Osteoblast (primary cell): ENCODE data around the gene RTP5. TPM values are rescaled to one million over a fixed set of nuclear protein-coding genes. Genes with fewer than 3 reads are reported as not detected.
"Not testable (repeated sequence)": the region's sequence is repeated elsewhere in the genome, so short reads cannot be mapped to it uniquely, and the experiment has no call there.

ENCODE experiments used
- DNase-seq: peaks from one replicate; pipeline ENCODE4 v3.0.0; 2011; ENCODE audit warnings: low spot score, mixed read lengths; ENCODE audit not compliant: insufficient read length; ENCODE audit errors: missing footprints
- H2AFZ ChIP-seq: 2 replicates; pipeline ENCODE4 v1.6.0; 2011; ENCODE audit warnings: mild to moderate bottlenecking, low read length
- H3K27ac ChIP-seq: 2 replicates; pipeline ENCODE4 v1.5.1; 2011; ENCODE audit warnings: mild to moderate bottlenecking, low read depth, low read length, moderate library complexity
- H3K27me3 ChIP-seq: 2 replicates; pipeline ENCODE4 v1.6.0; 2012; ENCODE audit warnings: mild to moderate bottlenecking, control low read depth, inconsistent platforms, low read length, moderate library complexity; ENCODE audit not compliant: insufficient read depth
- H3K36me3 ChIP-seq: 2 replicates; pipeline ENCODE4 v1.5.1; 2011; ENCODE audit warnings: mild to moderate bottlenecking, low read length, control low read depth, moderate library complexity; ENCODE audit not compliant: insufficient read depth
- H3K4me1 ChIP-seq: 2 replicates; pipeline ENCODE4 v1.5.1; 2011; ENCODE audit warnings: mild to moderate bottlenecking, low read length, control low read depth, moderate library complexity; ENCODE audit not compliant: insufficient read depth
- H3K4me2 ChIP-seq: 2 replicates; pipeline ENCODE4 v1.6.0; 2011; ENCODE audit warnings: mild to moderate bottlenecking, low read length; ENCODE audit not compliant: insufficient read depth
- H3K4me3 ChIP-seq: fragments of 200-600 bp; sonication (generic); 3 replicates; pipeline ENCODE4 v1.5.1; 2012; ENCODE audit warnings: mild to moderate bottlenecking, low read length, inconsistent platforms; ENCODE audit not compliant: insufficient read depth
- H3K79me2 ChIP-seq: 2 replicates; pipeline ENCODE4 v1.6.0; 2012; ENCODE audit warnings: mild to moderate bottlenecking, low read length, control low read depth, inconsistent platforms; ENCODE audit not compliant: insufficient read depth
- H3K9me3 ChIP-seq: 2 replicates; pipeline ENCODE4 v1.5.1; 2011; ENCODE audit warnings: low read depth, low read length, control low read depth
- H4K20me1 ChIP-seq: 2 replicates; pipeline ENCODE4 v1.6.0; 2012; ENCODE audit warnings: mild to moderate bottlenecking, low read length, control low read depth; ENCODE audit not compliant: insufficient read depth
- total RNA-seq: library from RNA; depleted of rRNA; stranded (reverse); fragments of >200 nt; gene quantifications from 2 replicates; pipeline ENCODE4 v1.2.3, GENCODE V29; 2012
- TF ChIP-seq, protein P1 (sequence below): IDR thresholded peaks from 2 replicates; pipeline ENCODE4 v1.5.1; 2011; ENCODE audit warnings: mild to moderate bottlenecking, low read depth, low read length, moderate library complexity; ENCODE audit errors: extremely low read depth

The RTP5 gene
- total RNA-seq, result not detected in 2 replicates

GRCh38 chr2:241869087-241869961, at the start of gene RTP5:
TSS of gene RTP5 (plus strand) at chr2:241869729. CDS start at chr2:241869757, 28 bp downstream.
- Histone ChIP-seq H3K4me2 (no peak within 1 kb of the TSS), H3K9me3 (no peaks in the 10 kb centered on the region), H3K79me2 (no peaks in the 10 kb centered on the region), H4K20me1 (no peaks in the 10 kb centered on the region), H3K27me3 (peaks cover 24% of the 10 kb centered on the region), H3K27ac (no peak within 1 kb of the TSS), H2AFZ (no peak within 1 kb of the TSS), H3K4me1 (no peaks in the 10 kb centered on the region), H3K4me3 (no peak within 1 kb of the TSS), H3K36me3 (no peaks in the 10 kb centered on the region)
- DNase-seq, result no peak
- TF ChIP-seq, protein P1, sequence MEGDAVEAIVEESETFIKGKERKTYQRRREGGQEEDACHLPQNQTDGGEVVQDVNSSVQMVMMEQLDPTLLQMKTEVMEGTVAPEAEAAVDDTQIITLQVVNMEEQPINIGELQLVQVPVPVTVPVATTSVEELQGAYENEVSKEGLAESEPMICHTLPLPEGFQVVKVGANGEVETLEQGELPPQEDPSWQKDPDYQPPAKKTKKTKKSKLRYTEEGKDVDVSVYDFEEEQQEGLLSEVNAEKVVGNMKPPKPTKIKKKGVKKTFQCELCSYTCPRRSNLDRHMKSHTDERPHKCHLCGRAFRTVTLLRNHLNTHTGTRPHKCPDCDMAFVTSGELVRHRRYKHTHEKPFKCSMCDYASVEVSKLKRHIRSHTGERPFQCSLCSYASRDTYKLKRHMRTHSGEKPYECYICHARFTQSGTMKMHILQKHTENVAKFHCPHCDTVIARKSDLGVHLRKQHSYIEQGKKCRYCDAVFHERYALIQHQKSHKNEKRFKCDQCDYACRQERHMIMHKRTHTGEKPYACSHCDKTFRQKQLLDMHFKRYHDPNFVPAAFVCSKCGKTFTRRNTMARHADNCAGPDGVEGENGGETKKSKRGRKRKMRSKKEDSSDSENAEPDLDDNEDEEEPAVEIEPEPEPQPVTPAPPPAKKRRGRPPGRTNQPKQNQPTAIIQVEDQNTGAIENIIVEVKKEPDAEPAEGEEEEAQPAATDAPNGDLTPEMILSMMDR, result no peak

- H3K9me3 ChIP-seq, H3K27me3 ChIP-seq, DNase-seq, H3K4me1 ChIP-seq, H4K20me1 ChIP-seq, H3K4me3 ChIP-seq, H2AFZ ChIP-seq, H3K79me2 ChIP-seq, H3K4me2 ChIP-seq, H3K36me3 ChIP-seq, H3K27ac ChIP-seq: not testable (repeated sequence)
These were observed 49.4 kb upstream of the RTP5 start for GRCh38 chr2:241819947-241820624.

- no peaks in the 10 kb centered on the region for H3K9me3 ChIP-seq
- H2AFZ ChIP-seq, result no peak overlapping the region
- H3K79me2 ChIP-seq, result no peaks in the 10 kb centered on the region
- H3K27me3 ChIP-seq, result peaks cover 6% of the 10 kb centered on the region
- H3K4me3 ChIP-seq, result no peak overlapping the region
- TF ChIP-seq, protein P1, result no peak
- no peak for DNase-seq
- no peak overlapping the region for H3K27ac ChIP-seq
- no peaks in the 10 kb centered on the region for H3K4me1 ChIP-seq
- no peak overlapping the region for H3K4me2 ChIP-seq
- H4K20me1 ChIP-seq, result no peaks in the 10 kb centered on the region
- H3K36me3 ChIP-seq, result no peaks in the 10 kb centered on the region
These were observed 48.7 kb upstream of the RTP5 start for GRCh38 chr2:241820625-241821384.

DNA sequence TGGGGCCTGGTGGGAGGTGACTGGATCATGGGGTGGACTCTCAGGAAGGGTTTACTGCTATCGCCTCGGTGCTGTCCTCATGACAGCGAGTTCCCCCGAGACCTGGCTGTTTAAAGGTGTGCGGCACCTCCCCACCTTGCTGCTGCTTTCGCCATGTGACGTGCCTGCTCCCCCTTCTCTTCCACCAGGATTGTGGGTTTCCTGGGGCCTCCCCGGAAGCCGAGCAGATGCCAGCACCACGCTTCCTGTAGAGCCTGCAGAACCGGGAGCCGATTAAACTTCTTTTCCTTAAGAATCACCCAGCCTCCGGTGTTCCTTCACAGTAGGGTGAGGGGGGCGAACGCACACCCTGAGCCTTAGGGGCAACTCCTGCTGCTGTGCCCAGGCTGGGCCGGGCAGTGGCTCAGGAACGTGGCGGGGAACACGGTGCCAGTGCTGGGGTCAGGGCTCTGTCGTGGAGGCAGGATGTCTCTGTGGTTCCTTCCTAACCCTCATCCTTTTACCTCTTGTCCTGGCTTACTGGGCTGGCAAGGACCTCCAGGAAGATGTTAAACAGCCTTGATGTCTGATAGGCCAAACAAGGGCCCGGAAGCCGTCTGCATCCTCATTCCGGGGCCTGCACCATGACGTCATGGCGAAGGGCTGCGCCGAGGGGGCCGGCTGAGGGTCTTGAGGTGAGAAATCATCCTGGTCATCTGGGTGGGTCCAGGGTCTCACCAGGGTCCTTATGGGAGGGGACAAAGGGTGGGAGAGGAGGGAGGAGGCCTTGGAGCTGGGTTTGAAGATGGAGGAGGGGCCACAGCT, 47.9 kb upstream of the RTP5 start:
- no peaks in the 10 kb centered on the region for H3K4me1 ChIP-seq
- H3K79me2 ChIP-seq, result no peaks in the 10 kb centered on the region
- no peak overlapping the region for H2AFZ ChIP-seq
- no peak overlapping the region for H3K4me2 ChIP-seq
- no peak overlapping the region for H3K4me3 ChIP-seq
- no peak for DNase-seq
- no peak overlapping the region for H3K27ac ChIP-seq
- no peaks in the 10 kb centered on the region for H3K36me3 ChIP-seq
- H3K27me3 ChIP-seq, result peaks cover 6% of the 10 kb centered on the region
- no peaks in the 10 kb centered on the region for H3K9me3 ChIP-seq
- no peaks in the 10 kb centered on the region for H4K20me1 ChIP-seq
- TF ChIP-seq, protein P1, result no peak
